ENCODE data around the gene FAM168B.

FAM168B gene

GRCh38 chr2:131039908-131040660, 53.2 kb downstream of the FAM168B start:
- no peak for DNase-seq (ENCODE audit: low spot score)

GRCh38 chr2:131039535-131039907, 53.7 kb downstream of the FAM168B start:
- DNase-seq (ENCODE audit: low spot score) = no peak

- DNase-seq (ENCODE audit: low spot score) = no peak
Measured at GRCh38 chr2:131039101-131039440, 54.2 kb downstream of the FAM168B start.

- DNase-seq (ENCODE audit: low spot score) = no peak
Measured at GRCh38 chr2:131038258-131039100, 54.8 kb downstream of the FAM168B start.

- DNase-seq (ENCODE audit: low spot score) = no peak
Measured at GRCh38 chr2:131037398-131038257, 55.6 kb downstream of the FAM168B start.

- DNase-seq (ENCODE audit: low spot score) = no peak
Measured at GRCh38 chr2:131036696-131037397, 56.4 kb downstream of the FAM168B start.

GRCh38 chr2:131036269-131036668, 57.0 kb downstream of the FAM168B start:
- DNase-seq (ENCODE audit: low spot score) = no peak

GRCh38 chr2:131035826-131036231, 57.4 kb downstream of the FAM168B start:
- DNase-seq (ENCODE audit: low spot score) = no peak

- no peak for DNase-seq (ENCODE audit: low spot score)
Measured at GRCh38 chr2:131035112-131035825, 58.0 kb downstream of the FAM168B start.

- peak; percentile 6 for DNase-seq (ENCODE audit: low spot score)
Measured at GRCh38 chr2:131034122-131035051, 58.9 kb downstream of the FAM168B start.

GRCh38 chr2:131033786-131034121, 59.5 kb downstream of the FAM168B start:
- DNase-seq (ENCODE audit: low spot score) = no peak

- no peak for DNase-seq (ENCODE audit: low spot score)
Measured at GRCh38 chr2:131032393-131032836, 60.8 kb downstream of the FAM168B start.

GRCh38 chr2:131031875-131032274, 61.4 kb downstream of the FAM168B start:
- DNase-seq (ENCODE audit: low spot score) = no peak

GRCh38 chr2:131031431-131031841, 61.8 kb downstream of the FAM168B start:
- no peak for DNase-seq (ENCODE audit: low spot score)

GRCh38 chr2:131030478-131030971, 62.7 kb downstream of the FAM168B start:
- DNase-seq (ENCODE audit: low spot score) = no peak

GRCh38 chr2:131029812-131030211, 63.4 kb downstream of the FAM168B start:
- DNase-seq (ENCODE audit: low spot score) = no peak

GRCh38 chr2:131027566-131028528, 65.4 kb downstream of the FAM168B start:
- DNase-seq (ENCODE audit: low spot score) = peak; percentile 14

- DNase-seq (ENCODE audit: low spot score) = no peak
Measured at GRCh38 chr2:131026919-131027318, 66.3 kb downstream of the FAM168B start.

- DNase-seq (ENCODE audit: low spot score) = peak; percentile 68
Measured at GRCh38 chr2:131023758-131024157, 69.5 kb downstream of the FAM168B start.
